Thoracic aorta (tissue), 2 donors: ENCODE measurements around the gene OTUD1. TPM values are rescaled to one million over a fixed set of nuclear protein-coding genes. Genes with fewer than 3 reads are reported as not detected.
A peak's percentile ranks its signal among the peaks of the same experiment; 100 is the strongest.
"Not testable (repeated sequence)": the region's sequence is repeated elsewhere in the genome, so short reads cannot be mapped to it uniquely, and the experiment has no call there.

ENCODE experiments used
- ATAC-seq: fragments of 150-250 bp; one replicate; pipeline ENCODE4 v1.8.0; 2017; ENCODE audit warnings: low read depth; ENCODE audit not compliant: insufficient number of reproducible peaks, low FRiP score
- DNase-seq: peaks from one replicate; pipeline ENCODE4 v3.0.0-alpha.2; 2020; ENCODE audit warnings: low spot score
- H3K27ac ChIP-seq, 2 donors: fragments of 200-600 bp; sonication (generic); 1 replicate in 1 of 2; 2 replicates in 1 of 2; pipeline ENCODE4 v1.5.1; 2016; ENCODE audit warnings: mild to moderate bottlenecking in 2 of 2, moderate library complexity in 2 of 2
- H3K27me3 ChIP-seq: fragments of 200-600 bp; sonication (generic); replicated peaks from 2 replicates; pipeline ENCODE4 v1.6.0; 2016; ENCODE audit warnings: mild to moderate bottlenecking; ENCODE audit not compliant: insufficient read depth
- H3K36me3 ChIP-seq: fragments of 200-600 bp; sonication (generic); one replicate; pipeline ENCODE4 v1.5.1; 2016
- H3K4me1 ChIP-seq, 2 donors: fragments of 200-600 bp; sonication (generic); 1 replicate in 1 of 2; 2 replicates in 1 of 2; pipeline versions ENCODE4 v1.5.1 to v1.6.0; 2016; ENCODE audit warnings: low read depth in 2 of 2, mild to moderate bottlenecking in 1 of 2; ENCODE audit not compliant: control insufficient read depth in 1 of 2
- H3K4me3 ChIP-seq: fragments of 200-600 bp; sonication (generic); 2 replicates; pipeline ENCODE4 v1.5.1; 2016; ENCODE audit warnings: mild to moderate bottlenecking
- H3K9me3 ChIP-seq: fragments of 200-600 bp; sonication (generic); 2 replicates; pipeline ENCODE4 v1.5.1; 2016
- CTCF ChIP-seq: fragments of 200-600 bp; sonication (generic); IDR thresholded peaks from one replicate; pipeline ENCODE4 v1.5.1; 2019; ENCODE audit warnings: antibody characterized with exemption
- total RNA-seq, 2 donors: library from RNA; depleted of rRNA; stranded (reverse); fragments of >200 nt; gene quantifications; one replicate each; pipeline versions ENCODE4 v1.1.0 to v1.2.3, GENCODE V29; 2016

OTUD1 gene, protein sequence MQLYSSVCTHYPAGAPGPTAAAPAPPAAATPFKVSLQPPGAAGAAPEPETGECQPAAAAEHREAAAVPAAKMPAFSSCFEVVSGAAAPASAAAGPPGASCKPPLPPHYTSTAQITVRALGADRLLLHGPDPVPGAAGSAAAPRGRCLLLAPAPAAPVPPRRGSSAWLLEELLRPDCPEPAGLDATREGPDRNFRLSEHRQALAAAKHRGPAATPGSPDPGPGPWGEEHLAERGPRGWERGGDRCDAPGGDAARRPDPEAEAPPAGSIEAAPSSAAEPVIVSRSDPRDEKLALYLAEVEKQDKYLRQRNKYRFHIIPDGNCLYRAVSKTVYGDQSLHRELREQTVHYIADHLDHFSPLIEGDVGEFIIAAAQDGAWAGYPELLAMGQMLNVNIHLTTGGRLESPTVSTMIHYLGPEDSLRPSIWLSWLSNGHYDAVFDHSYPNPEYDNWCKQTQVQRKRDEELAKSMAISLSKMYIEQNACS
- total RNA-seq, result 10 to 100 TPM; 13.3 to 17.3 TPM

GRCh38 chr10:23438547-23439451 lies at the start of gene OTUD1:
Gene OTUD1 (plus strand): TSS chr10:23439075. CDS start chr10:23439458, 383 bp downstream.
- peak within 1 kb of the TSS; percentile 86 to 91 for H3K27ac ChIP-seq
- peak; percentile 89 for DNase-seq
- no peaks in the 10 kb centered on the region for H3K9me3 ChIP-seq
- H3K4me1 ChIP-seq, result peaks cover 17 to 32% of the 10 kb centered on the region in 2 donors
- H3K27me3 ChIP-seq, result no peaks in the 10 kb centered on the region
- peak within 1 kb of the TSS; percentile 86 for H3K4me3 ChIP-seq
- H3K36me3 ChIP-seq, result peaks cover 5% of the 10 kb centered on the region
- peak; percentile 84 for ATAC-seq
- peak; percentile 42 for TF ChIP-seq CTCF

GRCh38 chr10:23390408-23390807 lies 48.5 kb upstream of the OTUD1 start:
- not testable (repeated sequence) for ATAC-seq, H3K4me1 ChIP-seq, H3K27me3 ChIP-seq, DNase-seq, H3K36me3 ChIP-seq, H3K9me3 ChIP-seq, H3K4me3 ChIP-seq, H3K27ac ChIP-seq

GRCh38 chr10:23390809-23391208 lies 48.1 kb upstream of the OTUD1 start:
- Histone ChIP-seq H3K4me1 (no peaks in the 10 kb centered on the region), H3K4me3 (no peak overlapping the region), H3K27me3 (no peaks in the 10 kb centered on the region), H3K9me3 (no peaks in the 10 kb centered on the region), H3K36me3 (no peaks in the 10 kb centered on the region), H3K27ac (no peak overlapping the region)
- no peak for ATAC-seq
- TF ChIP-seq CTCF, result no peak
- DNase-seq, result no peak

DNA sequence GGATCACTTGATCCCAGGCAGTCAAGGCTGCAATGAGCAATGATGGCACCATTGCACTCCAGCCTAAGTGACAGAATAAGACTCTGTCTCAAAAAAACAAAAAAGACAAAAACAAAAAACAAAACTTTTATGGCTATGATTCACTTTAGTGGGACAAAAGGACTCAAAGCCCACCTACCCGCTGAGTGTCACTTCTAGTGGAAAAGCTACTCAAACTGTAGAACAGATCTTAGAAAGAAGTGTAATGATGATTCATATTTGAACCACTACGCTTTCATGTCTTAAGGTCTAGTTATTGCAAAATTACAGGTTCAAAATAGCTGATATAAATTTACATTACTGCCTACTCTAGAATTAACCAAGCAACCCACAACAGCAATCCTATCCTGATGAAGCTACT lies 47.1 kb upstream of the OTUD1 start:
- Histone ChIP-seq H3K4me1 (no peaks in the 10 kb centered on the region), H3K4me3 (no peak overlapping the region), H3K36me3 (no peaks in the 10 kb centered on the region), H3K27ac (no peak overlapping the region), H3K9me3 (no peaks in the 10 kb centered on the region), H3K27me3 (no peaks in the 10 kb centered on the region)
- no peak for TF ChIP-seq CTCF
- no peak for DNase-seq
- no peak for ATAC-seq

DNA sequence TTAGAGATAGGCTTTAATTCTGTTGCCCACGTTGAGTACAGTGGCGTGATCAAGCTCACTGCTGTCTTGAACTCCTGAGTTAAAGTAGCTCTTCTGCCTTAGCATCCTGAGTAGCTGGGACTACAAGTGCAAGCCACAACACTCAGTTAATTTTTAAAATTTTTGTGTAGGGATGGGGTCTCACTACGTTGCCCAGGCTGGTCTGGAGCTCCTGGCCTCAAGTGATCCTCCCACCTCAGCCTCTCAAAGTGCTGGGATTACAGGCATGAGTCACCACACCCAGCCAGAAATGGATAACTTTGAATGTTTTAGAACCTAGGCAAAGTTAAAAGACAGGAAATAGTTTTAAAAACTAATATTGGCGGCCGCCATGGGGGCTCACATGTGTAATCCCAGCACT lies 43.9 kb upstream of the OTUD1 start:
- no peaks in the 10 kb centered on the region for H3K27me3 ChIP-seq
- H3K4me1 ChIP-seq, result peaks cover 5% of the 10 kb centered on the region in 2 donors
- ATAC-seq, result no peak
- no peak overlapping the region for H3K27ac ChIP-seq
- no peak for TF ChIP-seq CTCF
- no peaks in the 10 kb centered on the region for H3K9me3 ChIP-seq
- no peak overlapping the region for H3K4me3 ChIP-seq
- no peaks in the 10 kb centered on the region for H3K36me3 ChIP-seq
- no peak for DNase-seq
